Measurements from ENCODE around the gene OSCP1.

Gene OSCP1

DNA sequence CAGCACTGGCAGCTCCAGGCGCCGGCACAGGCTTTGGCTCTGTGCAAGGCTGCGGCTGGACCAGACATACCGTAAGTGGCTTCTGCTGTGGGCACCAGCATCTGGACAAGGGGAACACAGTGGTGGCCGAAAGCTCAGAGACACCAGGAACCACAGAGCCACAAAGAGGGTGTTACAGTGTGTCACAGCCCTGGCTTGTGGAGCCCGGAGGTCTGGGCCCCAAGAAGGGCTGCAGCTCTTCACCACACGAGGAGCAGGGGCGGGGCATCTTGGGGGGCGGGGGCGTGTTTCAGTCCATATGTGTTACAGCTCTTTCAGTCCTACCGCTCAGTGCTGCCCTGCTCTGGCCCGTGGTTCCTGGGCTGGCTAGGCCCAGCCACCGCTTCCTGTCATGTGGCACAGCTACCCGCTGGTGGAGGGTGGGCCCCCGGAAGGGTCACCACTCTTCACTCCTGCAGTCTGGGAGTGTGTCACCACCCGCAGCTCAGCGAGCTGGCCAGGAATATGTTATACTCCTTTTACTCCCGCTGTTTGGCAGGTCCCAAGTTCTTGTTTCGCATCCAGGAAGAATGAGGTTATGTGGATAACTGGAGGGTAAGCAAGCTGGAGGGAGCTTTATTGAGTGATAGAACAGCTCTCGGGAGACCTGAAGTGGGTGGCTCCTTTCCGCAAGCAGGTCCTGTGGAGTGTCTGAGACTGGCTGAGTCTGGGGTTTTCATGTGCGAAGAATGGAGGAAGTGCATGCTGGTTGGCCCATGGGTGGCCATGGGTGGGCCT, 49.2 kb downstream of the OSCP1 start:
- peak; percentile 46 for DNase-seq

DNA sequence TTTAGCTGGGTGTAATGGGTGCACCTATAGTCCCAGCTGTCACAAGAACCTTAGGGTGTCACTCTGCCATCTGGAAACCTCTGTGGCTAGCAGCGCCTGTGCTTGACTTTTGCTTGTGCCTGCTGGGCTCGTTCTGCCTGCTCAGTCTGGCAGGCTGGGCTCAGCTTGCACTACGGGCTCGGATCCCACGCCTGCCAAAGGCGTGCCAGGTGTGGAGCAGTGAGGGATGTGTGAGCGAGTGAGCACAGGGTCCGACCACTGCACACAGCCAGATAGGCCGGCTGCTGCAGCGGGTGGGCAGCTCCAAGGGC, 49.8 kb downstream of the OSCP1 start:
- DNase-seq, result no peak

DNA sequence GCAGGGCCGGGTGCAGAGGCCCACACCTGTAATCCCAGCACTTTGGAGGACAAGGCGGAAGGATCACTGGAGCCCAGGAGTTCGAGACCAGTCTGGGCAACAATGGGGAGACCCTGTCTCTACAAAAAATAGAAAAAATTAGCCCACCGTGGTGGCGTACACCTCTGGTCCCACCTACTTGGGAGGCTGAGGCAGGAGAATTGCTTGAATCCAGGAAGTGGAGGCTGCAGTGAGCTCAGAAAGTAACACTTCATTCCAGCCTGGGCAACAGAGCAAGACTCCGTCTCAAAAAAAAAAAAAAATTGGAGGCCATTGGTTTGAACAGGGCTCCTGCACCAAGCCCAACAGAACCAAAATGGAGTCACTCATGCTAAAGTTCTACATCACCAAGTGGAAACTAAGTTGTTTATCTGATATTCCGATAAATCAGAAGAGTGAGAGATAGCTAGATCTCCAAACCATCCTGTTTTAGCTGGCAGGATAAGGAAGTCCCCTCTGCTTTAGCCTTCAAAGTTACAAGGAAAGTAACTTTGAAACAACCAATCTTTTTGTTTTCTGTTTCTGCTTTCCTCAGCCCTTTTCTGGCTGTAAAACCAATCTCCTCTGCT, 51.8 kb downstream of the OSCP1 start:
- DNase-seq, result no peak

DNA sequence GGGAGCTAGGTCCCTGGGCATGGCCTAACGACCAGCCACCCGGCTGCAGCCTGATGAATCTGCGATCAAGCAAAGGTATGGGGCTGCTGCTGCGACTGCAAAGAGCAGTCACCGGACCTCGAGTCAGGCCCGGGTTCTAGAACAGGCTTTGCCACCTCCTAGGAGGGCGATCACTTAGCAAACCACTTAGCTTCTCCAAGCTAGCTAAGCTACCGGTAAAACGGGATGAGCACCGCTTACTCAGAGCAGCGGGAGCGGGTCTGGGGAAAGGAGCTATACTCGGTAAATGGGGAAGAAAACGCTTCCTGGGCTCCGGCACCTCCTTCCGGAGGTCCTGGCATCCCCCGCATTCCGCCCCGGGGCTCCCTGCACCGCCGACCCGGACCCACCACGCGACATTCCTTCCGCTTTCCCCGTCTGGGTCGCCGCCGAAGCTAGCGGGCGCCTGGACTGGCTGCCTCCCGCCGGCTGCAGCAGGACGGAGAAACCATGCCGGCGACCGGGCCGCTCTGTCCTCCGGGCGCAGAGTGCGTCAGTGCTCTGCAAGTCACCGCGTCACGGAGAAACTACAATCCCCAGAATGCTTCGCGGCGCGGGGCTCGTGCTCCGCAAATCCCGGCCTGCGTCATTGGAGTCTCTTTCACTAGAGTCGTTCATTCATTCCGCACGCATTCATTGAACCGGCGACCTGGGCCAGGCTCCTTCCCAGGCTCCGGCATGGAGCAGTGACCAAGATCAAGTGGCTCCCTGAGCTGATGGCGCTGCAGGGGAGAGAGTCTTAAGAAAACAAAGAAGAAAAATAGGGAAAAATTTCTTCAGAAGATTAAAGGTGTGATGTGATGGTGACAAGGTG, 52.6 kb downstream of the OSCP1 start, which contains the start of gene LSM10:
Gene LSM10, minus strand, starts transcription at position 531 of the 853 bp plus-strand sequence. CDS start 3,779 bp downstream, outside the sequence.
- DNase-seq, result peak; percentile 89

DNA sequence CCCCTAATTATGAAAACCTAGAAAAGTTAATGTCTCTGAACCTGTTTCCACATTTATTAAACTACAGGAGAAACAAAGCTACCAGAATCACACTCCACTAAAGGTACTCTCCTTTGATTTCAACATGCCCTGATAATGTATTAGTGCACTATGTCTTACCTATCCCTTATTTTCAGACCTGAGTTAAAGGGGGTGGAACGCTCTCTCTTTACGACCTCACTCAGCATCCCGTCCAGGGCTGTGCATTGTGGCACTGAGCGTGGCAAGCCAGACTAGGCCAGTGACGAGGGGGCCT, 53.2 kb downstream of the OSCP1 start:
- DNase-seq, result no peak

DNA sequence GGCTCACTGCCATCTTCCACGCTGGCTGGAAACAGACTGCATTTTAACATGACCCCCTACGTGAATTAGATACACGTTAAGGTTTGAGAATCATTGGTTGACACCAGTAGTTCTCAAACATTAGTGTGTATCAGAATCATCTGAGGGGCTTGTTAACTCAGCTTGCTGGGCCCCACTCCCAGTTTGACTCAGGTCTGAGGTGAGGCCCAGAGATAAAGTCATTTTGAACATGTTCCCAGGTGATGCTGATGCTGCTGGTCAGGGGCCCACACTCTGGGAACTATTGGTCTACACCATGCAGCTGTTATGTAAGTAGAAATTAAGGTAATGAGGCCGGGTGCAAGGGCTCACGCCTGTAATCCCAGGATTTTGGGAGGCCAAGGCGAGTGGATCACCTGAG, 53.9 kb downstream of the OSCP1 start:
- no peak for DNase-seq

DNA sequence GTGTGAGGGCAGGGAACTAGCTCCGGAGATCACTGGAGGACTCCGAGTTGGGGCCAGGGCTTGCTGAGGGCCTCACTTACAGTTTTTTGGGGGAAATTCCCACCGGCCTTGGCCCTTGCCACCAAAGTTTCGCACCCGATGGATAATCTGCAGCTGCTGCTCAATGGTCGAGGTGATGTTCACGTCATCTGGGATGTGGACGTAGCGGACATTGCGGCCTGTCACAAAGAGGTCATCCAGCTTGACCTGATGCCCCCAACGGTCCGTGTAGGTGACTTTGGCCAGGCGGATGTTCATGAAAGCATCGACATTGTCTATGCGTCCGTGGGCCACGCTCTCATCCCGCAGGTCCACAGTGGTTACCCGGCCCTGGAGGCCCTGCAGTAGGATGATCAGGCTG, 56.6 kb downstream of the OSCP1 start:
- DNase-seq, result no peak

DNA sequence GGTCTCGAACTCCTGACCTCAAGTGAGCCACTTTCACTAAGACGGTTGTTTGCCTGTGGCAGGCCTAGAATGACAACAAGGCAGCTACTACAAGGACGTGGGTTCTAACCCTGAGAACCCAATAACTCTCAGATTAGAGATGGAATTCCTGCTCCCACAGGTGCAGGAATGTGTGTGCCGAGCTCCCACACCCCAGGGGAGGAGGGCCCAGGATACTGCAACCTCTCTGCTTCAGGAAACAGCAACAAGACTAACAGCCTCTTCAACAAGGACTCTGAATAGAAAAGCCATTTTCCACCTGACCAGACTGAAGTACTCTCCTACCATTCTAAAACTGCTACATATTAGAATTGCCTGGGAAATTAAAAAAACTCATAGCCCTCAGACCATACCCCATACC, 57.4 kb downstream of the OSCP1 start:
- no peak for DNase-seq

DNA sequence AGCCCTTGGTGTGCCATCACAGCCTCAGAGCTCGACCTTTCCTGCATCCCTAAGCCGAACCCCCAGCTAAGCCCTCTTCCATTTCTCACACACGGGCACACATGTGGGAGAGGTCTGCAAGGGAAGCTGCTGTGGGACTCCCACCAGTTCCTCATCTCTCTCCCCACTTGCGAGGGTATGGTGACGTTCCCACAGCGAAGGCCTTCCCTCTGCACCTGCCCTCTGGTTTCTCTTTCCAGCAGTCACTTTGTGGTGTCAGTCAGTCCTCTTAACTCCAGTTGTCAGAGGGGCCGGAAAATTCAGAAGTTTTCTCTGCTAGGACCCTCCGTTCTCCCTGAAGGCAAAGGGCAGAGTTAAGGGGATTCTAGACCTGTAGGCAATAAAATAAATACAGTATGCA, 59.0 kb downstream of the OSCP1 start:
- DNase-seq, result no peak

DNA sequence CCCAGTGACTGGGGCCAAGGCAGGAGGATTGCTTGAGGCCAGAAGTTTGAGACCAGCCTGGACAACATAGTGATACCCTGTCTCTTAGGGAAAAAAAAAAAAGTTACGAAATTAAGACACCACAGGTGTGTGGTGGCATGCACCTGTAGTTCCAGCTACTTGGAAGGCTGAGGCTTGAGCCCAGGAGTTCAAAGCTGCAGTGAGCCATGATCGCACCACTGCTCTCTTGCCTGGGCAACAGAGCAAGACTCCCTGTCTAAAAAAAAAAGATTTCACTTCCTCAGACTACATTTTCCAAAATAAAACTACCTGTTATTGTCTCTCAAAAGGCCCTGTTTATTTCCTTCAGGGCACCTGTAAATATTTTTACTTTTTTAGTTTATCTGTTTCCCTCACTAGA, 59.8 kb downstream of the OSCP1 start:
- DNase-seq, result no peak

DNA sequence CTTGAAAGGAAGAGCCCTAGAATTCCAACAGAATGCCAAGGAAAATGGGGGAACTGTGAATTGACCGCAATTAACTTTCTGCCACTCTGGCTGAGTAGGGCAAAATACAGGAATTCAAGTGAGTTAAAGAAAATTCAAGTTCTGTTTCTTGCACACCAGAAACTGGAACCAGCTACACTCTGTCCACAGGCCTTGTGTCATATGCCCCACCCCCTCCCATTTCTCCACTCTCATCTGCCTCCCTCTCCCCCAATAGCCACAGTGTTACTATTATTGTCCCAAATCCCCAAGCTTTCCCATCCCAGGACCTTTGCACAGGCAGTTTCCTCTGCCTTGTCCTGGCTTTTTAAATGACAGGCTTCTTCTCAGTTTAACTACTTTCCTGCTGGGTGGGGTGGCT, 60.3 kb downstream of the OSCP1 start:
- no peak for DNase-seq

DNA sequence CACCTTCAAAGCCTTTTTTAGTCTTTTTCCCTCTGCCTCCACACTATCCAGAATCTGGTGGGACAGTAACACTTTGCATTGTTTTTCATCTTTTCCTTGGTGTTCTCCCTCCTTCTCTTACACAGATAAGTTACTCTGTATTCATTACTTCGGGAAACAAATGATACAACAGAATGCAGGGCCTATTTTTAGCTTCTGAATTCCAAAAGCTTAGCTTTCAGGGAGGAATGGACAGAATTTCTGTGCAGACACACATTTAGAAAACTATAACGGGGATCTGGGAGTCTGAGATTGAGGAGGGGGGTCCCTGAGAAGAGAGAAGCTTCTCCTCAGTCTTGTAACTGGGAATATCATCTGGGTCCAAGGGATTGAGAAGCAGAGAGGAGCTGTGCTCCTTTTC, 61.0 kb downstream of the OSCP1 start:
- DNase-seq, result no peak

DNA sequence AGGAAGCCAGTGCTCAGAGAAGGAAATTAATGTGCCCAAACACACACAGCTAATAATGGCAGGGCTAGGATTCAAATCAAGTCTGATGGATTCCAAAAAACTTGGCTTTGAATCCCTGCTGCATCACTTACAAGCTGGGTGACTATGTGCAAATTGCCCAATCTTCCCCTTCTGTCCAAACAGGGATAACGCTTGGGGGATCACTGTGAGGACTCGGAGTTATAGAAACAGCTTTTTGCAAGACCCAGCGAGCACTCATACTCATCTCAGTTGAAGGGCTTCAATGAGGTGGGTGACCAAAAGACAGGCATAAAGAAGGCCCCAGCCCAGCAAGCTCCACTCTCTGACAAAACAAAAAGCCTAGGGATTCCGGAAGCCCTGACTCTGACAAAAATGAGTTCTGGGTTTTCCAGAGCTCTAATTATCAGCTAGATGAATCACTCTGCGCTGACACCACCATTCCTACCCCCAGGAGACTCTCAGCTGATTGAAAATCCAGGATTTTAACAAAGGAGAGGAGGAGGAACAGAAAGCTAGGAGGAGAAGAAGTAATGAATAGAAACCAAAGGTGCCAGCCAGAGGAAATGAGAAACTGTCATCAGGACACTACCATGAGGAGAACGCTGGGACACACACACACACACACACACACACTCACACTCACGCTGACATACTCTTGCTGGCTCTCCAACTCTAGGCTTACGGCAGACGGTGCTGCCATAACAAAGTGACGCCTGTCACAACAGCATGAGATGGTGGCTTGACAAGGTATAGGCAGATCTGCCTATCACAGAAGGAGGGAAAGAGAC, 62.9 kb downstream of the OSCP1 start:
- DNase-seq, result no peak

DNA sequence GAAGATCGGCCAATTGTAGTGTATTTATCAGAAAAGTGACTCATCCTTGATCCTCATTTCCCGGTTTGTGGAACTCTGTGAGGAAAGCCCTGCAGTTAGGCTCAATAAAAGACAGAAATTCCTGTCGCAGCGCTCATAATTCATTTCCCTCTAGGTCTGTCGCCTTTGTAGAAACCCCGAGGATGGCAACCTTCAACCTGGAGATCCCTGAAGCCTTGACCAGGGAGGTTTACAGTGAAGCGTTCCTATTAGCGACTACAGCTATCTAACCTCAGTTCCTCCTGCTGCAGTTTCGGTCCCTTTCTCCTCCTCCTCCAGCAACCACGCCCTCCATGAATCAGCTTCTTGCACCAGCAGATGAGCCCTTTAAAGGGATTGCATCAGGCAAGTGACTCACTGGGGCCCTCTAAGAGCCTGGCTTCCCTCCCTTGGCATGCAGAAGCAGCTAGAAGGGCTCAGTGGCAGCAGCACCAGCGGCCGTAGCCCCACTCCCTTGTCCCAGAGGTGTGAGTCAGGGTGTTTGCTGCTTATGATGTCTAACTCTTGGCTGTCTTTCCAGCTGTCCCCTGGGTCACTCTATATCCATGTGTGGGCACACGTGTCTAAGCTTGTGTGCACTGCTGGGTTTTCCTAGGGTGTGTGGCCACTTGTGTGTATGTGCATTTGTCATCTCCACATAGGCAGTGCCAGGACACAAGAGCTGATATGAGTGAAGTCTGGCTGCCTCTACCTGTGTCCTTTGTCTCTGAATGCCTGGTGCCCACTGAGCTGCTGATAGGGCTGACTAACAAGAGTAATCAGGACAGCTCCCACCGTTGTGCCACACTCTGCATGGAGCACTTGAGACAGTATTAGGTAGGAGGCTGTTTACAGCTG, 63.7 kb downstream of the OSCP1 start:
- peak; percentile 80 for DNase-seq

DNA sequence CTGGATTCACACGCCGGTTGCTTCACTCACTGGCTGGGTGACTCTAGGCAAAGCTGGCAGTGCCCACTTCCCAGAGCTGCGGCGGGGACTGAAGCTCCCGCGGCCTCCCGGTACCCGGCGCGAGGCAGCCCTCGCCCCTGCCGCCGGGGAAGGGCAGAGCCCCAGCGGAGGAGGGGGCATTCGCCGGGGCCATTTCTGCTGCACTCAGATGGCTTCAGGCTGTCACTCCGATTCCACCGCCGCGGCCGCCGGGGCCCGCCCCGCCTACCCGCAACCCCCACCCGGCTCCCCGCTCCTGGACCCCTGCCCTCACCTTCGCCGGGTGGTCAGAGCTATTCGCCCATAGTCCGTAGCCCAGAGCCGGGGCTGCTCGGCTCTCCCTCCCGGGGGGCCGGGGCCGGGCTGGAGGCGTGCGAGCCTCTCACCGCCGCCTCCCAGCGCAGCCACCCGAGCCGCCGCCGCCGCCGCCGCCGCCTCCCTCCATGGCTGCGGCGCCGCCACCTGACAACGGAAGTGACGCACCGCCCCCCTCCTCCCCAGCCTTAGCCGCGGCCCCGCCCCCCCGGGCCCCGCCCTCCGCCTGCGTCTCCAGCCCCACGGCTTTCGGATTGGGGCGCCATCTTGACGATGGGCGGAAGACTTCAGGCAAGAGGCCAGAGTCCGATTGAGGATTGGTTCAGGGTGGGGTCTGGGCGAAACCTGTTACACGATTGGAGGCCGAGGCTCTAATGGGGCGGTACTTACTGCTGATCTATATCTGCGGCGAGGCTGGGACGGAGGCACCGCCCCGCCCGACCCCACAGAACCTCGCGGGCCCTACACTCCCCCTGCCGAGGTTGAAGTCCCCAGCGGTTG, 64.6 kb downstream of the OSCP1 start, which contains the start of gene STK40:
Gene STK40, minus strand, starts transcription at position 515 of the 855 bp plus-strand sequence. CDS start 24,592 bp downstream, outside the sequence.
- DNase-seq, result peak; percentile 98

DNA sequence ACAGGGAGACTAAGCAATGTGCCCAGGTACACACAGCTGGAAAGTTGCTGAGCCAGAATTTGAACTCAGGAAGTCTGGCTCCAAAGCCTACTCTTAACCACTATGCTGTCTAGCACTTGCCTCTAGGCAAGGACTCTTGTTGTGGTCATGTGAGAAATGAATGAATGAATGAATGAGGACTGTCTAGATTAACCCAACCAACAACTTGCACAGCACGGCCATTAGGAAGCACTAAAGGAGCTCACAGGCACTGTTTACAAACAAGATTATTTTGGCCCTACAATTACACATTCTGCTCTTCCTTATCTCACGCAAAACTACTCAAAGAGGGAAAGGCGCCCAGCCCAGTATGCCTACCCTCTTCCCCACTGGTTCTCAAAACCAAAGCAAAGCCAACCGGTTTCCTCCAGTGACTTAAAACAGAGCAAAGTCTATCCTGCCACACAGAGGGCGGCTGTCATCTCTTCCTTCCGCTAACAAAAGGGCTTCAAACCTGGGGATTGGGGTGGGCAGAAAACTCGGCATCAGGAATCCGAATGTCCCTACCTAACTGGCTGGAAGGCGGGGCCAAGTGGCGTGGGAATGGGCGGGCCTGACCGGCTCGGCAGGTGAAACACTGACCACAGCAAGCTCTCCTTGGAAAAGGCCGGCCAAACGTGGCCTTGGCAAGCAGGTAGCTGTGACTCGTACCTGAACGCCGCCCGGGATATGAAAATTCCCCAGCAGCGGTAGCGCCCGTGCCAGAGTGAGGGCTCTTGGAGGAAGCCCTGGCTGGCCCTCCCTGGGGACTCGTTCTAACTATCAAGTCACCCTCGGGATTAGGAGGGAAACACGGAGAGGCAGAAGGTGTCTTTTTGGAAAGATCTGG, 65.5 kb downstream of the OSCP1 start:
- peak; percentile 19 for DNase-seq

DNA sequence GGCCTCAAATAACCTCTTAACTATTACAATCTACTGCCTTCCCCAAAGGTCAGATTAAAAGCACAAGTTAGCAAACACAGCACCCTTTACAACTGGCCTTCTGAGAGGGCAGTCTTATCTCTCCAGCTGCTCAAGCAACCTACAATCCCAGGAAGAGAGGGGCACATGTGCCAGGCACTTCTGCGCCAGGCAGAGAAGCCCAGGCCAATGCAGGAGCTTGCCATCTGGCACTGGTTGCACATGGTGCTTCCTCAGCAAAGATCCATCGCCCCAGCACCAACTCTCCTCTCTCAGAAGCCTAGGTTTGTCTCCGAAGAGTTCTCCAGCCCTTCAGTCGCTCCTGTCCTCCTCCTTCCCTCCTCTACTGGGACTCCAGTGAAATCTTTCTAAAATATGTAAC, 67.0 kb downstream of the OSCP1 start:
- DNase-seq, result no peak

DNA sequence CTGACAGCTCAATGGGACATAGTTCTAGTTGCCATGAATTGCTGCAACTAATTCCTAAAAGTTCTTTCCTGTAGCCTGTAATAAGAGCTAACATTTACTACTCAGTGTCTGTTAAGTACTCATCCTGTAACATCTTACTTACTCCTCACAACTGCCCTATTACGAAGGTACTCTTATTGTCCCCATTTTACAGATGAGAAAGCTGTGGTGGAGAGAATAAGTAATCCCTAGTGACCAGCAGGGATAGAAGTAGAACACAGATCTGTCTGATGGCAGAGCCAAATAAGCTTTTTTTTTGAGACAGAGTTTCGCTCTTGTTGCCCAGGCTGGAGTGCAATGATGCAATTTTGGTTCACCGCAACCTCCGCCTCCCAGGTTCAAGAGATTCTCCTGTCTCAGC, 67.6 kb downstream of the OSCP1 start:
- no peak for DNase-seq

DNA sequence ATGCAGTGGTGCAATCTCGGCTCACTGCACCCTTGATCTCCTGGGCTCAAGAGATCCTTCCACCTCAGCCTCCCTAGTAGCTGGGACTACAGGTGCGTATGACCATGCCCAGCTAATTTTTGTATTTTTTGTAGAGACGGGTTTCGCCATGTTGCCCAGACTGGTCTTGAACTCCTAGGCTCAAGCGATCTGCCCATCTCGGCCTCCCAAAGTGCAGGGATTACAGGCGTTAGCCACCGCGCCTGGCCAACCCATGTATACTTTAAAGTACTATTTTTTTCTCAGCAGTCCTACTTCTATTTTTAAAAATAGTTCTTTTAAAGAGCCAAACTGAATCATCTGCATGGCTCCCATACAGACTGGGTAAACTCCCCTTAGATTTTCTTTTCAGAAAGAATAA, 68.0 kb downstream of the OSCP1 start:
- DNase-seq, result no peak

DNA sequence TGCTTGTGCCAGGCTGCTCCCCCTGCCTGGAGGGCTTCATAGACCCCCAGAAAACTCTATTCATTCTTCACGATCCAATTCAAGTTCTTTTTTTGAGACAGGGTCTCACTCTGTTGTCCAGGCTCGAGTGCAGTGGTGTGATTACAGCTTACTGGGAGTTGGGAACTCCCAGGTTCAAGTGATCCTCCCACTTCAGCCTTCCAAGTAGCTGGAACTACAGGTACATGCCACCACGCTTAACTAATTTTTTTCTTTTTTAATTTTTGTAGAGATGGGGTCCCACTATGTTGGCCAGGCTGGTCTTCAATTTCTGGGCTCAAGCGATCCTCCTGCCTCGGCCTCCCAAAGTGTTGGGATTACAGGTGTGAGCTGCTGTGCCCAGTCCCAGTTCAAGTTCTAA, 68.8 kb downstream of the OSCP1 start:
- DNase-seq, result no peak
